Transverse colon (tissue), 4 donors: ENCODE data around the gene IFNL2. TPM values are rescaled to one million over a fixed set of nuclear protein-coding genes. Genes with fewer than 3 reads are reported as not detected.

Experiments used
- DNase-seq: peaks from one replicate; pipeline ENCODE4 v3.0.0-alpha.2; 2019
- H3K27ac ChIP-seq, 4 donors: fragments of 200-600 bp; sonication (generic); 2 replicates each; pipeline ENCODE4 v1.5.1; 2016 to 2018; ENCODE audit warnings: inconsistent platforms in 4 of 4
- H3K27me3 ChIP-seq: fragments of 200-600 bp; sonication (generic); 2 replicates; pipeline ENCODE4 v1.5.1; 2017; ENCODE audit warnings: inconsistent platforms
- H3K36me3 ChIP-seq, 4 donors: fragments of 200-600 bp; sonication (generic); 2 replicates each; pipeline ENCODE4 v1.5.1; 2017 to 2019; ENCODE audit warnings: inconsistent platforms in 4 of 4
- H3K4me1 ChIP-seq, 4 donors: fragments of 200-600 bp; sonication (generic); 2 replicates each; pipeline ENCODE4 v1.5.1; 2017 to 2020; ENCODE audit warnings: inconsistent platforms in 4 of 4
- H3K4me3 ChIP-seq, 4 donors: fragments of 200-600 bp; sonication (generic); 1 replicate in 1 of 4; 2 replicates in 3 of 4; pipeline versions ENCODE4 v1.5.1 to v1.6.1; 2017 to 2019; ENCODE audit warnings: inconsistent platforms in 4 of 4
- H3K9me3 ChIP-seq, 2 donors: fragments of 200-600 bp; sonication (generic); 2 replicates each; pipeline ENCODE4 v1.5.1; 2017 to 2019; ENCODE audit warnings: inconsistent platforms in 2 of 2
- CTCF ChIP-seq, 5 experiments: fragments of 200-600 bp in 3 of 5; fragments of 450-650 bp in 2 of 5; sonication (generic) in 3 of 5; IDR thresholded peaks; 1 replicate in 2 of 5; 2 replicates in 3 of 5; pipeline ENCODE4 v1.5.1; 2016 to 2017; ENCODE audit warnings: antibody characterized with exemption in 5 of 5, inconsistent platforms in 3 of 5, mild to moderate bottlenecking in 2 of 5, moderate library complexity in 1 of 5
- EP300 ChIP-seq: sonication (generic); formaldehyde crosslinking; IDR thresholded peaks from one replicate; pipeline ENCODE4 v1.6.1; 2017; ENCODE audit warnings: antibody characterized with exemption, low read depth
- POLR2A ChIP-seq: fragments of 450-650 bp; IDR thresholded peaks from one replicate; pipeline ENCODE4 v1.6.1; 2016; ENCODE audit warnings: antibody characterized with exemption, mild to moderate bottlenecking, moderate library complexity
- POLR2AphosphoS5 ChIP-seq, 3 donors: sonication (generic); formaldehyde crosslinking; IDR thresholded peaks; one replicate each; pipeline ENCODE4 v1.6.1; 2016; ENCODE audit warnings: antibody characterized with exemption in 3 of 3
- WGBS, 2 donors: methylation state at CpG; one replicate each; pipeline ENCODE4 v1.1.5; 2018; ENCODE audit warnings: low coverage in 1 of 2; 5-methylcytosine and 5-hydroxymethylcytosine counted together
- in situ Hi-C, 4 donors: fragments of 200-750 bp; cut with MboI; loops; one replicate each; pipeline versions ENCODE4 v1.15.0 to v1.15.1; 2017; ENCODE audit warnings: low sequenced_read_pairs in 3 of 4, low pct_ligation_motif_present in 1 of 4, low pct_unique_long_range_greater_than_20kb in 1 of 4
- intact Hi-C: fragments of 100-400 bp; cut with DNase I; formaldehyde crosslinking; loops from one replicate; pipeline ENCODE4 v1.15.1; 2023; ENCODE audit warnings: low total_unique reads
- total RNA-seq, 4 donors: library from RNA; depleted of rRNA; stranded (reverse); fragments of >200 nt; gene quantifications; one replicate each; pipeline ENCODE4 v1.1.0, GENCODE V29; 2016

Gene IFNL2
- total RNA-seq, 4 donors from 2014 or later = not detected

DNA sequence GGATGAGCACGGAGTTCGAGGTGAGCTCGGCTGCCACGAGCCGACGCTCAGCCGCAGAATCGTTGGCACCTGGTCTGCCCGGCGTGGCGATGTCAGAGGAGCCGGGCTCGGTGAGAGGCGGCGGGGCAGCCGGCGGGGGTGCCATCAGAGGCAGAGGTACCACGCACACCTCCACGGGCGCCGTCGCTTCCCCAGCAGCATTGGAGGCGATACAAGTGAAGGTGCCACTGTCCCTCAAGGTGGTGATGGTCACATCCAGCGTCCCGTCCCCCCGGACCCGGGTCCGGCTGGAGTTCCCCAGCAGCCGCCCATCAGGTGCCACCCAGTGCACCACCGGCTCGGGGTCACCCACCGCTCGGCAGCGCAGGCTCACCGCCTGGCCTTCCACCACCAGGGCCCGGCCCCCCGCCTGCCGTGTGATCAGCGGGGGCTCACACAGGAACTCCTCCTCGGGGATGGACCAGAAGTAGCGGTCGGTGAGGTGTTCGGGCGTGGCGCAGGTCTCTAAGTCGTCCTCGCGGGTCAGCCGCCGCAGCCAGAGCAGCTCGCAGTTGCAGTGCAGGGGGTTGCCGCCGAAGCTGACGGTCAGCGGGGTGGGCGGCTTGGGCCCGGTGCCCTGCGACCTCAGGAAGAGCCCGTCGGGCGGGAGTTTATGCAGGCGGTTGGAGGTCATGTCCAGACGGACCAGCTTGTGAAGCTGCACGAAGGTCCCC, 46.0 kb downstream of the IFNL2 start:
- TF ChIP-seq EP300 = no peak
- TF ChIP-seq POLR2AphosphoS5 (IDR thresholded peaks at IDR 0.05) = no peak
- no peak for TF ChIP-seq POLR2A
- TF ChIP-seq CTCF (IDR thresholded peaks at IDR 0.05) = no peak

DNA sequence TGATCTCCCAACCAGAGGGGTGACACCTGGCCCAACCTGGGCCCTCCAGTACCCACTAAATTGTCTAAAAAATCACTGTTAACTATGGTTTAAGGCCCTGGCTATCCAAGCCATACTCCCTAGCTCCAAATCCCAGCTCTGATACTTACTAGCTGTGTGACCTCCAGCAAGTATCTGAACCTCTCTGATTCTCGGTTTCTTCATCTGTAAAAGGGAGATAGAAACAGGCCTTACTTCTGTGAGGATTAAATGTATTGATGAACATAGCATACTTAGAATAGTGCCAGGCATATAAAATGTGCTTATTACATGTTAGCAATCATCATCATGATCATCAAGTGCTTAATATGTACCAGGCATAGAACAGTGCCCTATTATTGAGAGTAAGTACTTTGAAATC, 47.7 kb downstream of the IFNL2 start:
- Histone ChIP-seq H3K27ac (no peak overlapping the region), H3K36me3 (no peaks in the 10 kb centered on the region), H3K4me1 (peaks cover 0 to 8% (median 4%) of the 10 kb centered on the region in 4 donors), H3K9me3 (no peaks in the 10 kb centered on the region), H3K4me3 (no peak overlapping the region), H3K27me3 (peaks cover 10% of the 10 kb centered on the region)
- intact Hi-C loops (no loop called here), in situ Hi-C loops (no loop called here)
- no peak for DNase-seq
- WGBS, 2 donors = 86 to 96% methylated on average over 1 of the region's 1 CpG
- TF ChIP-seq EP300 = no peak
- TF ChIP-seq POLR2A = no peak

More for the DNA sequence above, 46.0 kb downstream of the IFNL2 start:
- Histone ChIP-seq H3K36me3 (no peaks in the 10 kb centered on the region), H3K4me3 (no peak overlapping the region), H3K27ac (no peak overlapping the region), H3K9me3 (no peaks in the 10 kb centered on the region), H3K4me1 (no peaks in the 10 kb centered on the region), H3K27me3 (no peaks in the 10 kb centered on the region)
- DNase-seq = no peak
- in situ Hi-C loops (no loop called here), intact Hi-C loops (no loop called here)
- 92% methylated on average over 59 of the region's 64 CpGs; no CpG with 5 or more reads in 1 of the 2 donors for WGBS, 2 donors

GRCh38 chr19:39316627-39317321, 48.6 kb downstream of the IFNL2 start:
- Histone ChIP-seq H3K36me3 (no peaks in the 10 kb centered on the region), H3K9me3 (no peaks in the 10 kb centered on the region), H3K27me3 (peaks cover 10% of the 10 kb centered on the region), H3K4me3 (no peak overlapping the region), H3K4me1 (peaks cover 0 to 8% (median 4%) of the 10 kb centered on the region in 4 donors), H3K27ac (no peak overlapping the region)
- intact Hi-C loops (no loop called here), in situ Hi-C loops (no loop called here)
- WGBS, 2 donors = 89 to 92% methylated on average over 4 to 12 of the region's 12 CpGs
- TF ChIP-seq CTCF (IDR thresholded peaks at IDR 0.05) (no peak), POLR2AphosphoS5 (IDR thresholded peaks at IDR 0.05) (no peak), POLR2A (no peak), EP300 (no peak)
- no peak for DNase-seq

- 80% methylated on average over 4 of the region's 4 CpGs; no CpG with 5 or more reads in 1 of the 2 donors for WGBS, 2 donors
- Histone ChIP-seq H3K36me3 (no peaks in the 10 kb centered on the region), H3K4me3 (no peak overlapping the region), H3K27me3 (peaks cover 10% of the 10 kb centered on the region), H3K27ac (no peak overlapping the region), H3K9me3 (no peaks in the 10 kb centered on the region), H3K4me1 (peaks cover 0 to 8% (median 4%) of the 10 kb centered on the region in 4 donors)
- in situ Hi-C loops = no loop called here
- intact Hi-C loops = no loop called here
- TF ChIP-seq POLR2A (no peak), EP300 (no peak), CTCF (IDR thresholded peaks at IDR 0.05) (no peak), POLR2AphosphoS5 (IDR thresholded peaks at IDR 0.05) (no peak)
- no peak for DNase-seq
Measured at GRCh38 chr19:39317476-39317875, 49.3 kb downstream of the IFNL2 start.
